ENCODE data around the gene WDR62.

Gene WDR62

DNA sequence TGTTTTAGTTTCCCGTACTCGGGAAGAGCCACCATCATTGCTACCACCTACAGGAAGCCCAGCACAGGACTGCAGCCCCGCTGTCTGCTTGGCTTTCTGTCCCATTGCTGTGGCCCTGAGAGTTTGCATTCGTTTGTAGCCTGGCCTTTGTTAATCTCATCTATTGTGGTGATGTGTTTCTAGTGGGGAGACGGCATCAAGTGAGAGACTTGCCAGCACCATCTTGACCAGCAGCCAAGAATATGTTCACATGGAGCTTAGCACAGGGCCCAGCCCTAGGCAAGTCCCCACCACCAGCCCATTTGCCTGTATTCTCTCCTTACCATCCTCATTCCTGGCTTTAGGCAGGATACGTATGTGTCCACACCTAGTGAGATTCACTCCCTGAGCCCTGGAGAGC is 39.0 kb downstream of the WDR62 start:
- TF ChIP-seq, protein P1, sequence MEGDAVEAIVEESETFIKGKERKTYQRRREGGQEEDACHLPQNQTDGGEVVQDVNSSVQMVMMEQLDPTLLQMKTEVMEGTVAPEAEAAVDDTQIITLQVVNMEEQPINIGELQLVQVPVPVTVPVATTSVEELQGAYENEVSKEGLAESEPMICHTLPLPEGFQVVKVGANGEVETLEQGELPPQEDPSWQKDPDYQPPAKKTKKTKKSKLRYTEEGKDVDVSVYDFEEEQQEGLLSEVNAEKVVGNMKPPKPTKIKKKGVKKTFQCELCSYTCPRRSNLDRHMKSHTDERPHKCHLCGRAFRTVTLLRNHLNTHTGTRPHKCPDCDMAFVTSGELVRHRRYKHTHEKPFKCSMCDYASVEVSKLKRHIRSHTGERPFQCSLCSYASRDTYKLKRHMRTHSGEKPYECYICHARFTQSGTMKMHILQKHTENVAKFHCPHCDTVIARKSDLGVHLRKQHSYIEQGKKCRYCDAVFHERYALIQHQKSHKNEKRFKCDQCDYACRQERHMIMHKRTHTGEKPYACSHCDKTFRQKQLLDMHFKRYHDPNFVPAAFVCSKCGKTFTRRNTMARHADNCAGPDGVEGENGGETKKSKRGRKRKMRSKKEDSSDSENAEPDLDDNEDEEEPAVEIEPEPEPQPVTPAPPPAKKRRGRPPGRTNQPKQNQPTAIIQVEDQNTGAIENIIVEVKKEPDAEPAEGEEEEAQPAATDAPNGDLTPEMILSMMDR (IDR thresholded peaks at IDR 0.05; ENCODE audit: low read depth, low read length) = no peak
- H3K4me3 ChIP-seq (ENCODE audit: low read depth, low read length) = no peak overlapping the region

DNA sequence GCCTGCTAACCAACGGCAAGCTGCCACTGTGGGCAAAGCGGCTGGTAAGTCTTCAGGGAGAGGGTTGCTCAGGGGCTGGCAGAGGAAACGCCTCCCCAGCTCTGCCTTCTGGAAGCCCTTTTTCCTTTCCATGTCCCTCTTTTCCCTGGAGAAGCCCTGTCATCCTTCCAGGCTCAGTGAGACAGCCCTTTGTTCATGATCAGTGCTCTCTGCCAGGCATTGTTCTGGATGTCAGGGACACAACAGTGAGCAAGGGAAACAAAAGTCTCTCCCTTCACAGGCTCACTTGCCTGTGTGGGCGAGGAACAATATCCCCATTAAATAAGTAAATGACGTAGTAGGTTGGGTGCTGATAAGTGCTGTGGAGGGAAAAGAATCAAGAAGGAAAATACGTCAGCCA is 42.3 kb downstream of the WDR62 start:
- no peak overlapping the region for H3K4me3 ChIP-seq (ENCODE audit: low read depth, low read length)
- TF ChIP-seq, protein P1 (IDR thresholded peaks at IDR 0.05; ENCODE audit: low read depth, low read length) = no peak

DNA sequence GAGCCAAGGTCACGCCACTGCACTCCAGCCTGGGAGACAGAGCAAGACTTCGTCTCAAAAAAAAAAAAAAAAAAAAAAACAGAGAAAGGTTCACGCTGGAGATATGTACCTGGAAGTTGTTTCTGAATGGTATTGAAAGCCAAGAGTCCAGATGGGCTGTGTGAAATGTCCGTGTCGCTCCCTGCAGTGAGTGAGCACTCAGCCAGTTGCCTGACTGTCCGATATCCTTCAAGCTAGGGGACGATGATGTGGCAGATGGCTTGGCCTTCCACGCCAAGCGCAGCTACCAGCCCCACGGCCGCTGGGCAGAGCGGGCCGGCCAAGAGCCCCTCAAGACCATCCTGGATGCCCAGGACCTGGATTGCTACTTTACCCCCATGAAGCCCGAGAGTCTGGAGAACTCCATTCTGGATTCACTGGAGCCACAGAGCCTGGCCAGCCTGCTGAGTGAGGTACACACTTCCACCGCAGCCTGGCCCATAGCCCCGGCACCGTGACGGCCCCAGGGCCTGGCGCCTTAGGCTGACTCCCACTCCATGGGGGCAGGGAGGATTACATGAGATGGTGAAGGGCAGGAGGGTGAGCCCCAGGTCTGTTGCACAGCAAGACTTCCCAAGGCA is 44.6 kb downstream of the WDR62 start:
- H3K4me3 ChIP-seq (ENCODE audit: low read depth, low read length) = no peak overlapping the region

DNA sequence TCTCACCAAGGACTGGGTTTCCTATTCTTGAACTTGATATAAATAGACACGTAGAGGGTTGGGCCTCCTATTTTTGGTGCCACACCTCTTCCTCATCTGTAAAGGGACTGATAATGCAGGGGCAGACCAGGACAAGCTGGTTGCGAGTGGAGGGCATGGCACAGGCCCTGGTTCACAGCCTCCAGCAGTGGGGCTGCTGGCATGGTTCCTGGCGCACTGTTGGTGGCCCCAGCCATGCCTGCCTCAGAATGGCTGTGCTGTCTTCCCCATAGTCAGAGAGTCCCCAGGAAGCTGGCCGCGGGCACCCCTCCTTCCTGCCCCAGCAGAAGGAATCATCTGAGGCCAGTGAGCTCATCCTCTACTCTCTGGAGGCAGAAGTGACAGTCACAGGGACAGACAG is 45.8 kb downstream of the WDR62 start:
- TF ChIP-seq, protein P1 (IDR thresholded peaks at IDR 0.05; ENCODE audit: low read depth, low read length) = no peak
- H3K4me3 ChIP-seq (ENCODE audit: low read depth, low read length) = no peak overlapping the region

More for the DNA sequence above, 44.6 kb downstream of the WDR62 start:
- TF ChIP-seq, protein P1 (IDR thresholded peaks at IDR 0.05; ENCODE audit: low read depth, low read length) = no peak

DNA sequence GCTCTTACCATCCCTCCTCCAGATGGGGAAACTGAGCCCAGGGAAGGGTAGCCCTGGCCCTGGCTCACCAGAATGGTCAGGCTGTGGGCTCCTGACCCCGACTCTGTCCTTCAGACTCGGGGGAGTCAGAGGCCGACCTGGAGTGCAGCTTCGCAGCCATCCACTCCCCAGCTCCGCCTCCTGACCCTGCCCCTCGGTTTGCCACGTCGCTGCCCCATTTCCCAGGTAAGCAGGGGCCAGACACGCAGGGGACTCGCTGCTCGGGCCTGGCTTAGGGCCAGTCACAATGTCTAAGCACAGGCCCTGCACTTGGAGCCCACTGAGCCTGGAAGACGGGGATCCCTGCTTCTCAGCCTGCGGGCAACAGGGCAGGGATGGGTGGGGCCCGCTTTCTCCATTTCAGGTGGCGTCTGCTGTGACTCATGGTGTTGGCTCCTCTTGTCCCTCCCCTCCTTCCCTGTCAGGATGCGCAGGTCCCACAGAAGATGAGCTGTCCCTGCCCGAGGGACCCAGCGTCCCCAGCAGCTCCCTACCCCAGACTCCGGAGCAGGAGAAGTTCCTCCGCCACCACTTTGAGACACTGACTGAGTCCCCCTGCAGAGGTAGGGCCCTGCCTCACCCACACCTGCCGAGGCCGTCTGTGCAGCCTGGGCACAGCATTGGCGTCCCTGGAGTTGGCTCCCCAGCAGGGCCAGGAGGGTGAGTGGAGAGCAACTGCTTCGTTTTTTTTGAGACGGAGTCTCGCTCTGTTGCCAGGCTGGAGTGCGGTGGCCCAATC is 47.0 kb downstream of the WDR62 start:
- TF ChIP-seq, protein P1 (IDR thresholded peaks at IDR 0.05; ENCODE audit: low read depth, low read length) = no peak

DNA sequence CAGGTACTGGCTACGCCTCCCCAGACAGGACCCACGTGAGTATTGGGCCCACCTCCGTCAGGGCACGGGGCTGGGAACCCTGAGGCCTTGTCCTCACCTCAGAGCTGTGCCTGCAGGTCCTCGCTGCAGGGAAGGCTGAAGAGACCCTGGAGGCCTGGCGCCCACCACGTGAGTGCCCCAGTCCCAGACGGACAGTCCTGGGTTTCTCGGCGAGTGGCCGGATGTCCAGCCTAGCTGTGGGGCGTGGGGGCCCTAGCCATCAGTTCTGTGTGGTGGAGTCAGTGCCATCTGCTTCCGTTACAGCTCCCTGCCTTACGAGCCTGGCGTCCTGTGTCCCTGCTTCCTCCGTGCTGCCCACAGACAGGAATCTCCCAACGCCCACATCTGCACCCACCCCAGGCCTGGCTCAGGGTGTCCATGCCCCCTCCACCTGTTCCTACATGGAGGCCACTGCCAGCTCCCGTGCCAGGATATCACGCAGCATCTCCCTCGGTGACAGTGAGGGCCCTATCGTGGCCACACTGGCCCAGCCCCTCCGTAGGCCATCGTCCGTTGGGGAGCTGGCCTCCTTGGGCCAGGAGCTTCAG is 48.4 kb downstream of the WDR62 start:
- TF ChIP-seq, protein P1 (IDR thresholded peaks at IDR 0.05; ENCODE audit: low read depth, low read length) = no peak

More for the DNA sequence above, 47.0 kb downstream of the WDR62 start:
- H3K4me3 ChIP-seq (ENCODE audit: low read depth, low read length) = no peak overlapping the region

More for the DNA sequence above, 48.4 kb downstream of the WDR62 start:
- H3K4me3 ChIP-seq (ENCODE audit: low read depth, low read length) = no peak overlapping the region

Data from WI38 (cell line).